IMR-90 (cell line): ENCODE measurements around the gene RALGAPA1.

Source experiments
- BHLHE40 ChIP-seq: fragments of 150-350 bp; IDR thresholded peaks from 2 replicates; pipeline ENCODE4 v1.6.1; 2016; ENCODE audit warnings: mild to moderate bottlenecking, low read depth, low read length
- CEBPB ChIP-seq: IDR thresholded peaks from 2 replicates; pipeline ENCODE4 v1.6.1; 2012; ENCODE audit warnings: low read depth, low read length, improper control_type of control experiment
- CTCF ChIP-seq: conservative IDR thresholded peaks from 2 replicates; pipeline ENCODE4 v1.5.1; 2012; ENCODE audit warnings: mild to moderate bottlenecking, low read depth, low read length, improper control_type of control experiment

GRCh38 chr14:35776823-35777222 is 32.3 kb downstream of the RALGAPA1 start:
- no peak for TF ChIP-seq CTCF
- TF ChIP-seq BHLHE40: no peak
- no peak for TF ChIP-seq CEBPB
